Endodermal cell (in vitro differentiated cells): ENCODE data around the gene TRIM22. TPM values are rescaled to one million over a fixed set of nuclear protein-coding genes. Genes with fewer than 3 reads are reported as not detected.
"Not testable (repeated sequence)": the region's sequence is repeated elsewhere in the genome, so short reads cannot be mapped to it uniquely, and the experiment has no call there.

ENCODE experiments used
- DNase-seq: peaks from one replicate; pipeline ENCODE4 v3.0.0-alpha.2; 2017
- H3K27ac ChIP-seq: 2 replicates; pipeline ENCODE4 v1.5.1; 2013; ENCODE audit warnings: mild to moderate bottlenecking, low read depth, low read length, moderate library complexity
- H3K27me3 ChIP-seq: 2 replicates; pipeline ENCODE4 v1.6.1; 2013; ENCODE audit warnings: mild to moderate bottlenecking, low read length, moderate library complexity; ENCODE audit not compliant: insufficient read depth, control insufficient read depth, poor library complexity, severe bottlenecking
- H3K36me3 ChIP-seq: 2 replicates; pipeline ENCODE4 v1.7.0; 2013; ENCODE audit warnings: mild to moderate bottlenecking, low read length, moderate library complexity; ENCODE audit not compliant: control insufficient read depth, insufficient read depth
- H3K4me1 ChIP-seq: one replicate; pipeline ENCODE4 v1.7.0; 2013; ENCODE audit warnings: low read length; ENCODE audit not compliant: control insufficient read depth, insufficient read depth
- H3K4me3 ChIP-seq: 2 replicates; pipeline ENCODE4 v1.5.1; 2013; ENCODE audit warnings: mild to moderate bottlenecking, low read length, moderate library complexity
- H3K9ac ChIP-seq: 2 replicates; pipeline ENCODE4 v1.6.1; 2013; ENCODE audit warnings: mild to moderate bottlenecking, low read length, moderate library complexity; ENCODE audit not compliant: poor library complexity, severe bottlenecking; ENCODE audit errors: extremely low read depth
- H3K9me3 ChIP-seq: 2 replicates; pipeline ENCODE4 v1.6.1; 2013; ENCODE audit warnings: mild to moderate bottlenecking, low read length, moderate library complexity; ENCODE audit not compliant: control insufficient read depth
- H3K27ac Mint-ChIP-seq: 2 replicates; pipeline ENCODE4 v1.8.0; 2020; ENCODE audit warnings: mixed read lengths
- H3K27me3 Mint-ChIP-seq: 2 replicates; pipeline ENCODE4 v1.8.0; 2021; ENCODE audit warnings: mild to moderate bottlenecking, mixed read lengths; ENCODE audit not compliant: insufficient read depth
- H3K36me3 Mint-ChIP-seq: 2 replicates; pipeline ENCODE4 v1.8.0; 2020; ENCODE audit warnings: low read depth, mixed read lengths
- H3K4me1 Mint-ChIP-seq: 2 replicates; pipeline ENCODE4 v1.8.0; 2020; ENCODE audit warnings: mixed read lengths
- H3K4me3 Mint-ChIP-seq: 2 replicates; pipeline ENCODE4 v1.8.0; 2020; ENCODE audit warnings: mild to moderate bottlenecking, moderate library complexity, mixed read lengths
- H3K9me3 Mint-ChIP-seq: 2 replicates; pipeline ENCODE4 v1.8.0; 2020; ENCODE audit warnings: mild to moderate bottlenecking, mixed read lengths
- WGBS, 2 experiments: methylation state at CpG; one replicate each; pipeline versions ENCODE4 v1.1.5 to v1.1.7; 2013; ENCODE audit warnings: missing lambda C conversion rate in 2 of 2, mixed read lengths in 1 of 2; ENCODE audit not compliant: insufficient coverage in 1 of 2, insufficient read length in 1 of 2; 5-methylcytosine and 5-hydroxymethylcytosine counted together
- total RNA-seq, 2 donors: library from RNA; stranded (reverse); fragmentation: NEBNext Ultra II Directional in 1 of 2; extraction: Animal tissue kit (Norgen Biotek cat#: 25700) in 1 of 2; gene quantifications; 2 replicates in 1 of 2; 3 replicates in 1 of 2; pipeline ENCODE4 v1.2.1, GENCODE V29; 2021
- TF ChIP-seq, protein P1 (sequence below): fragments of 200-600 bp; sonication (generic); conservative IDR thresholded peaks from 2 replicates; pipeline ENCODE4 v1.5.0; 2021; ENCODE audit warnings: antibody characterized with exemption, mild to moderate bottlenecking

TRIM22 gene
- total RNA-seq, 2 donors from 2014 or later: 1.1 to 3.1 TPM

DNA sequence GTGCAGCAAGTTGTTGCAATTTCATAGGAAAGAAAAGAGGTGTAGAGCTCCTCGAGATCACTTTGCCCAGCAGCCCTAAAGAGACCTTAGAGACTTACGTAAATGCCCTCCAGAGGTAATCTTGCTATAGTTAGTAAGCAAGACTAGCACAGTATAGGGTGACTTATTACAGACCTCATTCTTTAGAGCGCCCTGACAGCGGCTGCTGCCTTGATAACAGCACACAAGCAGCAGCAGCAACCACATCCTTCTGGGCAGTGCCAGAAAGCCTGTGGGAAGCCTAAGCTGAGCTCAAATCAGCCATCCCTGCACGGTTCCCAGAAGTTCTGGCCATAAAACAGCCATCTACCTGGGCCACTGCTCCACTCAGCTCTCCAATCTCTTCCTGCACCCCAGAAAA lies 24.1 kb downstream of the TRIM22 start:
- H3K9ac ChIP-seq: no peak overlapping the region
- no peak overlapping the region for H3K27ac Mint-ChIP-seq
- no peak for DNase-seq

DNA sequence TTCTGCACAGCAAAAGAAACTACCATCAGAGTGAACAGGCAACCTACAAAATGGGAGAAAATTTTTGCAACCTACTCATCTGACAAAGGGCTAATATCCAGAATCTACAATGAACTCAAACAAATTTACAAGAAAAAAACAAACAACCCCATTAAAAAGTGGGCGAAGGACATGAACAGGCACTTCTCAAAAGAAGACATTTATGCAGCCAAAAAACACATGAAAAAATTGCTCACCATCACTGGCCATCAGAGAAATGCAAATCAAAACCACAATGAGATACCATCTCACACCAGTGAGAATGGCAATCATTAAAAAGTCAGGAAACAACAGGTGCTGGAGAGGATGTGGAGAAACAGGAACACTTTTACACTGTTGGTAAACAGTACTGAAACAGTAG lies 26.9 kb downstream of the TRIM22 start:
- H3K9ac ChIP-seq, DNase-seq, H3K4me1 ChIP-seq, H3K27me3 Mint-ChIP-seq, H3K27ac ChIP-seq, H3K36me3 Mint-ChIP-seq, H3K4me3 ChIP-seq, H3K9me3 ChIP-seq, H3K36me3 ChIP-seq, H3K4me1 Mint-ChIP-seq, H3K27me3 ChIP-seq, H3K27ac Mint-ChIP-seq, H3K4me3 Mint-ChIP-seq, H3K9me3 Mint-ChIP-seq: not testable (repeated sequence)
- no CpG with 5 or more reads among the region's 1 CpG for WGBS, 2 experiments

More for the DNA sequence above, 24.1 kb downstream of the TRIM22 start:
- H3K27ac ChIP-seq: no peak overlapping the region
- TF ChIP-seq, protein P1, sequence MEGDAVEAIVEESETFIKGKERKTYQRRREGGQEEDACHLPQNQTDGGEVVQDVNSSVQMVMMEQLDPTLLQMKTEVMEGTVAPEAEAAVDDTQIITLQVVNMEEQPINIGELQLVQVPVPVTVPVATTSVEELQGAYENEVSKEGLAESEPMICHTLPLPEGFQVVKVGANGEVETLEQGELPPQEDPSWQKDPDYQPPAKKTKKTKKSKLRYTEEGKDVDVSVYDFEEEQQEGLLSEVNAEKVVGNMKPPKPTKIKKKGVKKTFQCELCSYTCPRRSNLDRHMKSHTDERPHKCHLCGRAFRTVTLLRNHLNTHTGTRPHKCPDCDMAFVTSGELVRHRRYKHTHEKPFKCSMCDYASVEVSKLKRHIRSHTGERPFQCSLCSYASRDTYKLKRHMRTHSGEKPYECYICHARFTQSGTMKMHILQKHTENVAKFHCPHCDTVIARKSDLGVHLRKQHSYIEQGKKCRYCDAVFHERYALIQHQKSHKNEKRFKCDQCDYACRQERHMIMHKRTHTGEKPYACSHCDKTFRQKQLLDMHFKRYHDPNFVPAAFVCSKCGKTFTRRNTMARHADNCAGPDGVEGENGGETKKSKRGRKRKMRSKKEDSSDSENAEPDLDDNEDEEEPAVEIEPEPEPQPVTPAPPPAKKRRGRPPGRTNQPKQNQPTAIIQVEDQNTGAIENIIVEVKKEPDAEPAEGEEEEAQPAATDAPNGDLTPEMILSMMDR: no peak
- no peaks in the 10 kb centered on the region for H3K4me1 ChIP-seq
- H3K9me3 ChIP-seq: no peaks in the 10 kb centered on the region
- no peaks in the 10 kb centered on the region for H3K36me3 ChIP-seq
- H3K27me3 ChIP-seq: no peaks in the 10 kb centered on the region
- no peak overlapping the region for H3K4me3 Mint-ChIP-seq
- H3K4me3 ChIP-seq: no peak overlapping the region
- 85 to 91% methylated on average over 3 to 5 of the region's 5 CpGs for WGBS, 2 experiments
- H3K4me1 Mint-ChIP-seq: no peaks in the 10 kb centered on the region
- H3K36me3 Mint-ChIP-seq: no peaks in the 10 kb centered on the region
- H3K27me3 Mint-ChIP-seq: no peaks in the 10 kb centered on the region
- H3K9me3 Mint-ChIP-seq: peaks cover 9% of the 10 kb centered on the region

DNA sequence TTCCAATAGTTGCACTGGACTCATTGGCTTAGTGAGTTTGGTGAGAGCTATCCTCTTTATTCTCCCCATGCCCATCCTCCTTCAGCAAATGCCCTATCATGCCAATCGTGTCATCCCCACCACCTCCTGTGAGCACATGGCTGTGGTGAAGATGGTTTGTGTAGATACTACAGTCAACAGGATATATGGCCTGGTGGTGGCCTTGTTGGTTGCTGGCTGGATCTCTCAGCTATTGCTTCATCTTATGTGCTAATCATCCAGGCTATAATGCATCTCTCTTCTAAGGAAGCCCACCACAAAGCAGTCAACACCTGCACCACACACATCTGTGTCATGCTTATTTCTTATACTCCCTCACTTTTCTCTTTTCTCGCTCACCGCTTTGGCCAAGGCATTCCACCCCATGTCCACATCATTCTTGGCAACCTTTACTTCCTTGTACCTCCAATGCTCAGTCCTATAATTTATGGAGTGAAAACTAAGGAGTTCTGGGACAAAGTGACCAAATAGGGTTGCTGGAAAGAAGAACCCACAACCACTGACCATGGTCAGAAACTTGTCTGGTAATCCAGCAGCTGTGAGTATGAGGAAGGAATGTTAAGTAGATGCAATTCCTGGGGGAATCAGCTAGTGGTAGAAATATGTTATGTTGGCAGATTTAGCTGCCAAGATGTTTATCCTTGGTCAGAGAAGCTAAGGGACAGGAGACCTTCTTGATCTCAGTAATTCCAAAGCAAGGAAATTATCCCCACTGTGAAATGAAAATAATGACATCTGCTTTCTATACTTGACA lies 30.3 kb downstream of the TRIM22 start:
- Histone ChIP-seq H3K27me3 (no peaks in the 10 kb centered on the region), H3K4me3 (no peak overlapping the region), H3K36me3 (no peaks in the 10 kb centered on the region), H3K4me1 (no peaks in the 10 kb centered on the region), H3K9ac (no peak overlapping the region), H3K9me3 (no peaks in the 10 kb centered on the region), H3K27ac (no peak overlapping the region)
- no peak overlapping the region for H3K27ac Mint-ChIP-seq
- WGBS, 2 experiments: 98% methylated on average over 2 of the region's 3 CpGs; no CpG with 5 or more reads in 1 of the 2 experiments
- no peak overlapping the region for H3K4me3 Mint-ChIP-seq
- peaks cover 9% of the 10 kb centered on the region for H3K9me3 Mint-ChIP-seq
- H3K36me3 Mint-ChIP-seq: no peaks in the 10 kb centered on the region
- no peaks in the 10 kb centered on the region for H3K27me3 Mint-ChIP-seq
- TF ChIP-seq, protein P1: no peak
- H3K4me1 Mint-ChIP-seq: no peaks in the 10 kb centered on the region
- no peak for DNase-seq
